Adipocyte (in vitro differentiated cells): ENCODE measurements around the gene CMTM2.

ENCODE experiments used
- DNase-seq: peaks from one replicate; pipeline ENCODE4 v3.0.0-alpha.2; 2015; ENCODE audit warnings: low read depth
- H3K27me3 ChIP-seq: replicated peaks from 2 replicates; pipeline ENCODE4 v1.7.0; 2013; ENCODE audit warnings: mild to moderate bottlenecking, low read length, moderate library complexity; ENCODE audit not compliant: control insufficient read depth, insufficient read depth
- H3K36me3 ChIP-seq: 2 replicates; pipeline ENCODE4 v1.7.0; 2013; ENCODE audit warnings: low read length, mild to moderate bottlenecking, moderate library complexity; ENCODE audit not compliant: control insufficient read depth, insufficient read depth, severe bottlenecking
- H3K4me1 ChIP-seq: 2 replicates; pipeline ENCODE4 v1.7.0; 2013; ENCODE audit warnings: mild to moderate bottlenecking, low read length, moderate library complexity; ENCODE audit not compliant: control insufficient read depth, insufficient read depth
- H3K4me3 ChIP-seq: 2 replicates; pipeline ENCODE4 v1.7.0; 2013; ENCODE audit warnings: mild to moderate bottlenecking, low read length, moderate library complexity
- H3K9ac ChIP-seq: 2 replicates; pipeline ENCODE4 v1.7.0; 2013; ENCODE audit warnings: mild to moderate bottlenecking, low read length, moderate library complexity
- H3K9me3 ChIP-seq: 2 replicates; pipeline ENCODE4 v1.7.0; 2013; ENCODE audit warnings: mild to moderate bottlenecking, low read length, moderate library complexity; ENCODE audit not compliant: control insufficient read depth

The CMTM2 gene

GRCh38 chr16:66544016-66544757 lies 35.1 kb upstream of the CMTM2 start:
- Histone ChIP-seq H3K4me1 (peaks cover 14% of the 10 kb centered on the region), H3K36me3 (peaks cover 27% of the 10 kb centered on the region), H3K9me3 (no peaks in the 10 kb centered on the region), H3K27me3 (no peaks in the 10 kb centered on the region), H3K4me3 (no peak overlapping the region), H3K9ac (no peak overlapping the region)
- no peak for DNase-seq

- Histone ChIP-seq H3K27me3 (no peaks in the 10 kb centered on the region), H3K36me3 (peaks cover 14% of the 10 kb centered on the region), H3K9me3 (no peaks in the 10 kb centered on the region), H3K4me3 (no peak overlapping the region), H3K9ac (no peak overlapping the region), H3K4me1 (peaks cover 30% of the 10 kb centered on the region)
- no peak for DNase-seq
Observed at GRCh38 chr16:66547101-66547989, 31.9 kb upstream of the CMTM2 start.

- H3K27me3 ChIP-seq, result no peaks in the 10 kb centered on the region
- peak overlapping the region; percentile 97 for H3K9ac ChIP-seq
- no peaks in the 10 kb centered on the region for H3K9me3 ChIP-seq
- peaks cover 33% of the 10 kb centered on the region for H3K4me1 ChIP-seq
- DNase-seq, result no peak
- peaks cover 14% of the 10 kb centered on the region for H3K36me3 ChIP-seq
- no peak overlapping the region for H3K4me3 ChIP-seq
Observed at GRCh38 chr16:66548068-66548467, 31.2 kb upstream of the CMTM2 start.

GRCh38 chr16:66548868-66549267 lies 30.4 kb upstream of the CMTM2 start:
- H3K9me3 ChIP-seq, result no peaks in the 10 kb centered on the region
- H3K4me3 ChIP-seq, result peak overlapping the region; percentile 93
- H3K27me3 ChIP-seq, result no peaks in the 10 kb centered on the region
- peak overlapping the region; percentile 97 for H3K9ac ChIP-seq
- peaks cover 41% of the 10 kb centered on the region for H3K4me1 ChIP-seq
- no peak for DNase-seq
- H3K36me3 ChIP-seq, result peaks cover 11% of the 10 kb centered on the region

DNA sequence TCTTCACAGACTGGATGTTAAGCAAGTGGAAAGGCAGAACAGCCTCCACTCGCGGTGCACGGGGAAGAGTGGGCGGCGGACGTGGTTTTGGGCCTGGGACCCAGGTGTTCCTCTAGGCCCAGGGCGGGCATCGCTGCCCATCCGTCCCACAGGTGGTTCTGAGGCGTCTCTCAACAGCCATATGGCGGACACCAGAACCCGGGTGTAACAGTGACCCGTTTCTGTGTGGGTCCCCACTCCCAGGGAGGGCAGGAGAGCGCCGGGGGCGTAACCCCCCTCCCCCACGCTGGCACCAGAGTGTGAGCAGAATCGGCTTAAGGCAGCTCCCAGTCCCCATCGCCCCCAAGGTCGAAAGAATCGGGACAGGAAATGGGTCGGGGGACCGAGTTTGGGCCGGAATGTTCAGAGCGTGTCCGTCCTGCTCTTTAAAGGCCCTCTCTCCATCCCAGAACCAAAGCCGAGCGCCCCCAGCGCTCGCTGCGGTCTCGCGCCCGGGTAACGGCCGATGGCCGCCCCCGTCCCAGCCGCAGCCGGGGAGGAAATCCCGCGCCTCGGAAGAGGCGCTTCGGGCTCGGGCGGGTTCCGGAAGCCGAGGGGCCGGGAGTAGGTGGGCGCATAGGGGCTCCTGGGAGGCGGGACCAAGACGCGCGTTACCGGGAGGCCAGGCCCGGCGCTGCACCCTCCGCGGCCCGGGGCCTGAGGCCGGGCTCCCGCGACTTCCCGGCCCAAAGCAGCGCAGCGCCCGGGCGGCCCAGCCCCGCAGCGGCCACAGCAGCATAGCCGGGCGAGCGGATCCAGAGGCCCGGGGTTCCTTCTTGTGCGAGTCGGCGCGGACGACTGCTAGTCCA lies 29.8 kb upstream of the CMTM2 start, which contains the start of gene TK2:
TK2 (minus strand) TSS at position 839 of the 848 bp plus-strand sequence; CDS start at position 778, 61 bp downstream.
- Histone ChIP-seq H3K9me3 (no peaks in the 10 kb centered on the region), H3K36me3 (peaks cover 5% of the 10 kb centered on the region), H3K9ac (peak within 1 kb of the TSS; percentile 97), H3K4me3 (peak within 1 kb of the TSS; percentile 93), H3K4me1 (peaks cover 42% of the 10 kb centered on the region), H3K27me3 (no peaks in the 10 kb centered on the region)
- DNase-seq, result peak; percentile 88

- Histone ChIP-seq H3K9ac (peak overlapping the region; percentile 92), H3K9me3 (no peaks in the 10 kb centered on the region), H3K27me3 (no peaks in the 10 kb centered on the region), H3K4me3 (peak overlapping the region; percentile 94), H3K36me3 (no peaks in the 10 kb centered on the region), H3K4me1 (peaks cover 48% of the 10 kb centered on the region)
- DNase-seq, result peak; percentile 34
Observed at GRCh38 chr16:66551348-66551759, 27.9 kb upstream of the CMTM2 start.

DNA sequence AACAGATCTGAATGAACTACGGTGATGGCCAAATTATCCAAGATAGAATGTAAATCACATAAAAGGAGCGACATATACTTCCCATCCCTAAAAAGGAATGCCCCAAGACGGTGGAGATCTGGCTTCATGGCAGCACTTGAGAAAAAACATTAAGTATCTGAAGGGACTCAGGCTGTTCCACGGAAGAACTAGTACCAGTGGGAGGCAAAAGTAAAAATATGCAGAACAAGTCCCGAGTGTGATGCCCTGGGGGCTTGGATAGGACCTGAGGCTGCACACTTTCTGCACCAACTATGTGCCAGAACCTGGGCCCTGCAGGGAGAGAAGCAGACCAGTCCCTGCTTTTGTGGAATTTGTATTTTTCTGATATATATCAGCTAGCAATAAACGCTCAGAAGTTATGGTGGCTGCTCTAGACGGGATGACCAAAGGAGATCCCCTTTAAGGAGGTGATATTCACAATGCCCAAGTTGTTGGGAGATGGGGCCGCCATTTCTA lies 27.4 kb upstream of the CMTM2 start:
- no peaks in the 10 kb centered on the region for H3K36me3 ChIP-seq
- no peaks in the 10 kb centered on the region for H3K27me3 ChIP-seq
- peaks cover 52% of the 10 kb centered on the region for H3K4me1 ChIP-seq
- peak overlapping the region; percentile 92 for H3K9ac ChIP-seq
- DNase-seq, result no peak
- no peaks in the 10 kb centered on the region for H3K9me3 ChIP-seq
- peak overlapping the region; percentile 94 for H3K4me3 ChIP-seq

DNA sequence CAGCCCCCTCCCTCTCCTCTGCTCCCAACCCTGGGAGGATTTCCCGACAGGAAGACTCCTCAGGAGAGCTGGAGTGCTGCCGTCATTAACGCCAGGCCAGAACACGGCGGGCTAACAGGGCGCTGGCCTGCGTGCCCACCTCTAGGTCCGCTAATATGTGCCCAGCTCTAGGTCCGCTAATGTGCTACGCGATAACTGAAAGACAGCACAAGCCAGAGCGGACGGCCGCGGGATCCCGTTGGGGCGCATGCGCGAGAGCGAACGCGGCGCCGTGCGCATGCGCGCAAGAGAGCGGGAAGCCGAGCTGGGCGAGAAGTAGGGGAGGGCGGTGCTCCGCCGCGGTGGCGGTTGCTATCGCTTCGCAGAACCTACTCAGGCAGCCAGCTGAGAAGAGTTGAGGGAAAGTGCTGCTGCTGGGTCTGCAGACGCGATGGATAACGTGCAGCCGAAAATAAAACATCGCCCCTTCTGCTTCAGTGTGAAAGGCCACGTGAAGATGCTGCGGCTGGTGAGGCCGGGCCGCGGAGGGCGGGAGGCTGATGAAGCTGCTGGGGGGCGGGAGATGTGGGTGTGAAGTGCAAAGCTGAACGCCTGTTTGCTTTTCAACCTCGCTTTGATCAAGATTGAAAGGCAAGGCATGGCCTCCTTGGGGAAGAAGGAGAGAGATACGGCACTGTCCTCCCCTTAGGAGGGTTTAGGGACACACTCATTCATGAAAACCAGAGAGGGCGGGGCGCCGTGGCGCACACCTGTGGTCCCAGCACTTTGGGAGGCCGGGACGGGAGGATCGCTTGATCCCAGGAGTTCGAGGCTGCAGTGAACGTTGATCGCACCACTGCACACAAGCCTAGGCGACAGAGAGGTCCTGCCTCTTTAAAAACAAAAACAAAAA lies 26.7 kb upstream of the CMTM2 start, which contains the start of gene CKLF:
CKLF (plus strand) TSS at position 291 of the 892 bp plus-strand sequence; CDS start at position 431, 140 bp downstream.
- DNase-seq, result peak; percentile 95
- H3K27me3 ChIP-seq, result no peaks in the 10 kb centered on the region
- peak within 1 kb of the TSS; percentile 92 for H3K9ac ChIP-seq
- peak within 1 kb of the TSS; percentile 94 for H3K4me3 ChIP-seq
- H3K36me3 ChIP-seq, result no peaks in the 10 kb centered on the region
- H3K9me3 ChIP-seq, result no peaks in the 10 kb centered on the region
- H3K4me1 ChIP-seq, result peaks cover 59% of the 10 kb centered on the region

- Histone ChIP-seq H3K4me3 (peak overlapping the region; percentile 94), H3K27me3 (no peaks in the 10 kb centered on the region), H3K36me3 (no peaks in the 10 kb centered on the region), H3K4me1 (peaks cover 60% of the 10 kb centered on the region), H3K9me3 (no peaks in the 10 kb centered on the region), H3K9ac (peak overlapping the region; percentile 92)
- DNase-seq, result no peak
Observed at GRCh38 chr16:66553223-66553622, 26.0 kb upstream of the CMTM2 start.

DNA sequence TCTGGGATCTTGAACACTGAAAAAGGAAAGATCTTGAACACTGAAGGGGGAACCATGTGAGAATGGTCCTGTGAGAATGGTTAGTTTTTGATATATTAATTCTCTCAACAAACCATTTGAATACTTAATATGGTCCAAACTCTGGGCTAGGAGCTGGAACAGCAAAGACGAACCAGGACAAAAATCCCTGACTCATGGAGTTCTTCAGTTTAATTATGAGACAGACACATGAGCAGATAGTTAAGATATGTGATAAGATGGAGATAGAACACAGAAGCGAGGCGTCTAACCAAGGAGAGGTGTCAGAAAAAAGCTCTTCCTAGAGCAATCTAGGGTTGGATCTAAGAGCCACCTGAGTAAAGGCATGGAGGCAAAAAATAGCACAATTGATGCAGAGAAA lies 25.2 kb upstream of the CMTM2 start:
- Histone ChIP-seq H3K36me3 (peaks cover 5% of the 10 kb centered on the region), H3K27me3 (no peaks in the 10 kb centered on the region), H3K4me3 (peak overlapping the region; percentile 94), H3K9me3 (no peaks in the 10 kb centered on the region), H3K9ac (no peak overlapping the region), H3K4me1 (peaks cover 53% of the 10 kb centered on the region)
- no peak for DNase-seq
